GM18519 (cell line): Measurements from ENCODE around the gene COL16A1.

Experiments
- ATAC-seq: cut with Tn5 transposase; IDR thresholded peaks from one replicate; pipeline ENCODE4 v1.9.1; 2021; ENCODE audit warnings: mild to moderate bottlenecking, moderate library complexity; ENCODE audit not compliant: unreplicated experiment, low FRiP score

COL16A1 gene

DNA sequence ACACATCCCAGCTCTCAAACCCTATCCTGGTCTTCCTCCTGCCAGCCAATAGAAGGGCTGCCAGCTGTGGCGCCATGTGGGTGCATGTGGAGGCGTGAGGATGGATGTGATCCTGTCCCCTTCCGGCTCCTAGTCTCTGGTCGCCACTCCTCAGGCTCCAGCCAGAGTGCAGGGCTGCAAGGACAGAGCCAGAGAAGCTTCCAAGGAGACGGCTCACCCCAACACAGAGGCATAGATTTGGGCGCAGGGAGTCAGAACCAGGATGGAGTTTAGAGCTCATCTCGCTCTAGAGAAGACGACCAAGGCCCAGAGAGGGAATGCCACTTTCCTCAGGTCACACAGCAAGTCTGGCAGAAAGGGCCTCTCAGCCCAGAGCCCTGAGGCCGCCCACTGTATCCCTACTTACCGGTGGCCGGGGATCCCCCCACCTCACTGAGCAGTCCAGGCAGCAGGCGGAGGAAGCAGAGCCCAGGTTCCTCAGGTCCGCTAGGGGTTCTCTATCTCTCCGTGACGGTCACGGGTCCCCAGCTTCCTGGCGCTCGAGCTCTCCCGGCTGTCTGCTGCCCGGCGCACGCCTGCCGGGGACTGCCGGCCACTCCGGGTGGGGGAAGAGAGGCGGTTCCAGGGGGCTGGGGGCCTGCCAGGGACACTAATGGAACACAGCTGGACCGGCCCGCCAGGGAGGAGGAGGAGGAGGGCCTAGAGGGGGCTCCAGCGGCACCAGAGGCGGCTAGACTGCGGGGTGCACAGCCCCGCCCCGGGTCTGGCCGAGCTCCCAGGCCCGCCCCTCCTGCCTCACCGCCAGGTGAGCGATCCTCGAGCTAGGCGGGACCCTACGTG is at the start of gene COL16A1:
Gene COL16A1, minus strand, starts transcription at position 587 of the 840 bp plus-strand sequence. CDS start 1,824 bp downstream, outside the sequence.
- ATAC-seq = no peak

DNA sequence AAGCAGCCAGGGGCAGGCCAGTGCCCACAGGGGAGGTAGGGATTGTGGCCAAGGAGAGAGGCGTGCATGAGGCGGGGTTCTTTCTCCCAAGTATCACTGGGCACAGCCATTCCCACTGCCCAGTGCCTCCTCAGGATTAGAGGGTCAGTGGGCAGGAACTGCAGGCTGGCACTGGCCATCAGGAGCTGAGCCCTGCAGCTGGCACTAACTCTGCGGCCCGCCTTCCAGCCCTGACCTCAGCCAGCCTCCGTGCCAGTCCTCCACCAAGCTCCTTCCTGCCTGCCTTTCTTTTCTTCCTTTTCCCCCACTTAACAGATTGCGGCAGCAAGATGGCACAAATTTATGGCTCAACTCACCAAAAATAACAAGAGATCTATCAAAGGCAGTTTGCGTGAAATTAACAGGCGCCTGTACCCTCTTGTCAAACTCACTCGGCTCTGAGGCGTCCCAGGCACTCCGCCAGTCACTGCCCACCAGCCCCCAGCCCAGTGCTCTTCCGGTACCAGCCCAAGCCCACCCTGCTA is 49.2 kb upstream of the COL16A1 start:
- no peak for ATAC-seq

- ATAC-seq = no peak
These were observed 48.4 kb upstream of the COL16A1 start for GRCh38 chr1:31752258-31752657.

GRCh38 chr1:31751822-31752241 is 48.0 kb upstream of the COL16A1 start:
- ATAC-seq = no peak

DNA sequence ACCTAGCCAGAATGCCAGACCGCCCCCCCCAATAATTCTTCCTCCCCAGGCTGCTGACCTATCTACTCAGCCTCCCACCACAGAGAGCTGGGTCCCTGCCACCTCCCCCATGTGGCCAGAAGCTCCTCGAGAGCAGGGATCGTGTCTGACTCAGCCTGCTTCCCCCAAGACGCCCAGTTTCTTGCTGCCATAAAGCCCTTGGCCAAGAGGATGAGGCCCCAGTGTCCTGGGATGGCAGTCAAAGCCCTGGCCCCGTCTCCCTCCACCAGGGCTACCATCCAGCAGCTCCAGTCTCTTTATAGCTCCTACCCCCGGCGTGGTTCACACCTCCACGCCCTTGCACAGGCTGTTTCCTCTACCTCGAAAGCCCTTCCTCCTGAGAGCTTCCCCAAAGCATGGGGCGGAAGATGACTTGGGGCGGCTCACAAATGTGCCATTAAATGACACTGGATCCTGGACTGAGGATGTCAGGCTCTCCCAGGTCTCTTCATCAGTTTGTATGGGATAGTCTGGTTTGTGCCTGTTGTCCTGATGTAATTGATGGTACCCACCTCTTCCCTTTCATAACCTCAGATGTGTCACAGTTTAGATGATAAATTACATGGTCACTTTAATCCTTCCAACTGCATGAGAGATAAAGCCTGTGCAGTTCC is 47.2 kb upstream of the COL16A1 start:
- no peak for ATAC-seq

DNA sequence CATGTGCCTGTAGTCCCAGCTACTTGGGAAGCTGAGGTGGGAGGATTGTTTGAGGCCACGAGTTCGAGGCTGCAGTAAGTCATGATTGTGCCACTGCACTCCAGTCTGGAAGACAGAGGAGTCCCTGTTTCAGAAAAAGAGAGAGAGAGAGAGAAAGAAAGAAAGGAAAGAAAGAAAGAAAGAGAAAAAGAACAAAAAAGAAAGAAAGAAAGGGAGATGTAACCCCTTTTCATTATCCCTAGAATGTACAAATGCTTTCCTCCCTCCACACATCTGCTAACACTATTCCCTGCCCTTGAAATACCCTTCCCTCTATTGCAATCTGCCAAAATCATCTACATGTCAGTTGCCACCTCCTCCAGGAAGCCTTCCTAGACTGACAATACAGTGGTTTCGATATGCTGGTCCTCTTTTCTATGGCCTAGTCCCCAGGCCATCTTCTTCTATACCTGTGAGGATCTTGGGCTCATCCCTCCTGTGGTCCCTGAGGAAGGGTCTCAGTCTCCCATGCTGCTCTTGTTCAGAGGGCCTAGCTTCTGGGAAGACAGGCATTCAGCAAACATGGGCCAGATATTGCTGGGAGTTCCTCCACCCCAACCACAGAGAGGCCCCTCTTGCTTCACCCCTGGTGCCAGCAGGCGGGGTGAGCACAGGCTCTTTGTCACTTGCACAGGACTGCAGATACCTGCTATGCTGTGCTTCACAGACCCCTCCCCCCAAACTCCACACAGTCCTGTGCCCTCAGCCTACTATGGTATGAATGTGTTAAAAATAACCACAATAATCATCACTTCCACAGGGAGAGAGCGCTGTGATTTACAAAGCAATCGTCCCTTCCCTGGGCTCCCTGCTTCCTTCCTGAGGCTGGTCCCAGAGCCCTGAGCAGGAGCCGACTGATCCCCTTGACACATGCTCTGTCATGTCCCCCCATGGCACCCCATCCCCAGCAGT is 46.2 kb upstream of the COL16A1 start:
- ATAC-seq = no peak

DNA sequence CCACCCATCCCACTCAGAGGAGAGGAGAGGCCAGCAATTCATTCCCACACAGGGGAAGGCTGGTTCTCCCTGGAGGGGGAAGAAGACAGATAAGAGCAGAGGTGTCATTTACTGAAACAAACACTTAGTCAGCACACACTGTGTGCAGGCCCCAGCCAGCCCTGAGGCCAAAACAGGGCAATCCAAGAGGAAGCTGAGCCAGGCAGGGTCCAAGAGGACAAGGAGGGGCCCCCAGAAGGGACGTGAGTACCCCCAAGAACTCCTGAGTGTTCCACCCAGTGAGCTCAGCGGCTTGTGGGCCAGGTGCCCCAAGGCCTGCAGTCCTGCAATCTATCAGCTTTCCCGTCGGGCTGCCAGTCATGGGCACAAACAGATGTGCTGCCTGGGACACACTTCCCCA is 44.5 kb upstream of the COL16A1 start:
- no peak for ATAC-seq

GRCh38 chr1:31747304-31747703 is 43.5 kb upstream of the COL16A1 start:
- no peak for ATAC-seq

DNA sequence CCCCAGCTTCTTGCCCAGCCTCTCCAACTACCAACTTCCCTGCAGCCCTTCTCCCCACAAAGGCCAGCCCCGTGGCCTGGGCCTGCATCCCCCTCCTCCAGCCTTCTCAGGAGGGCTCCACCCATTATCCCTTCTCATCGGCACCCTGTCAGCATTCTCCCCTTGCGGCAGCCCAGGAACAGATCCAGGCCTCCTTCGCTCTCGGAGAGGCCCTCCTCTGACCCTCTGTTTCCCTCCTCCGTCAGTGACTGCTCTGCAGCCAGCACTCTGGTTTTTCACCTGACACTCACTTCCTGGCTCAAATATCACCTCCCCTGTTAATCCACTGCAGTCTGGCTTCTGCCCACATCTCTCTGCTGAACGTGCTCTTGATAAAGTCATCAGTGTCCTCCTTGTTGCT is 42.9 kb upstream of the COL16A1 start:
- no peak for ATAC-seq

- ATAC-seq = no peak
These were observed 42.3 kb upstream of the COL16A1 start for GRCh38 chr1:31745946-31746670.

- ATAC-seq = no peak
These were observed 41.5 kb upstream of the COL16A1 start for GRCh38 chr1:31745096-31745945.

GRCh38 chr1:31744165-31744888 is 40.5 kb upstream of the COL16A1 start:
- ATAC-seq = no peak

DNA sequence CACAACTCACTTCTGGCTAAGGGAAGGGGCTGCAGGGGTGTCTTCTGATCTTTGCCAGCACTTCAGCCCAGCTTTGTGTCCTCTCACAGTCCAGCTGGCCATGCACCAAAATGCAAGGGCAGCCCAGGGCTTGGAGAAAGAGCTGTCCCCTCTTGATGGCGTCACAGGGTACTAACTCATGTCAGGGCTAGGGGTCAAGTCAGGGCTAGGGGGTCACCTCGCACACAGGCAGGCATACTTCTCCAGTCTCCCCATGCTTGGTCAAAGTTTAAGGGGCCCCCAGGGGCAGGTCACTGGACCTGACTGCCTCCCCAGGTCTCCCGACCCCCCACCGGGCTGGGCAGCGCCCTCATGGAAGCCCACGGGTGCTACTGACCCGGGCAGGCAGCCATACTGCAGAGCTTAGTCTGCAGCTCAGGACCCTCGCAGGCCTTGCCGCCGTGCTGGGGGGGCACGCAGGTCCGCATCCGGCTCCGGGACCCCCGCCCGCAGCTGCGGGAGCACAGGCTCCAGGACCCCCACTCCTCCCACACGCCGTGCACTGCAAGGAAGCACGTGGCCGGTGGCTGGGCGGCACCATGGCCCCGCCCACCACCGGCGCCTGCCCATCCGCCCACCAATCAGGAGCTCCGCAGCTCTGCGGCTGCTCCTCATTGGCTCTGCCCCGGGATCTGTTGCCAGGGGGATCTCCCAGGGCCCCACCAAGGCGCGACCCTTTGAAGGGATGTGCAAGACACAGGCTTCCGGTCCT is 38.8 kb upstream of the COL16A1 start:
- ATAC-seq = no peak

DNA sequence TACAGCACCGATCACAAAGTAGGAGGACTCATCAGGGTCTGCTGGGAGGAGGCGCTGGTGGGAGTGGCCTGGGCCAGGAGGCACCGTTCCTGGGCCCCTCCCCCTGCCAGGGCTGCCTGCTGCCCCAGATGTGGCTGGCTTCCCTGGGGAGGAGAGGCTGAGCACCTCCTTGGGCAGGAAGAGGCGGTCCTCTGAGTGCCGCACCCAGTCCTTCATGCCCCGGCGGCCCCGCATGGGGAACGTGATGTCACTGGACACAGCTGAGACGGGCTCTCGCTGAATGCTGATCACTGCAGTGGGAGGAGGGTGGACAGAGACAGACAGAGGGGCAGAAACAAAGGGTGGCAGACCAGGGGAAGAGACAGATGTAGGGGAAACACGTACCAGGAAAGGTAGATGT is 35.5 kb upstream of the COL16A1 start:
- ATAC-seq = no peak

GRCh38 chr1:31736675-31737074 is 32.9 kb upstream of the COL16A1 start:
- no peak for ATAC-seq

GRCh38 chr1:31735571-31735970 is 31.8 kb upstream of the COL16A1 start:
- no peak for ATAC-seq

DNA sequence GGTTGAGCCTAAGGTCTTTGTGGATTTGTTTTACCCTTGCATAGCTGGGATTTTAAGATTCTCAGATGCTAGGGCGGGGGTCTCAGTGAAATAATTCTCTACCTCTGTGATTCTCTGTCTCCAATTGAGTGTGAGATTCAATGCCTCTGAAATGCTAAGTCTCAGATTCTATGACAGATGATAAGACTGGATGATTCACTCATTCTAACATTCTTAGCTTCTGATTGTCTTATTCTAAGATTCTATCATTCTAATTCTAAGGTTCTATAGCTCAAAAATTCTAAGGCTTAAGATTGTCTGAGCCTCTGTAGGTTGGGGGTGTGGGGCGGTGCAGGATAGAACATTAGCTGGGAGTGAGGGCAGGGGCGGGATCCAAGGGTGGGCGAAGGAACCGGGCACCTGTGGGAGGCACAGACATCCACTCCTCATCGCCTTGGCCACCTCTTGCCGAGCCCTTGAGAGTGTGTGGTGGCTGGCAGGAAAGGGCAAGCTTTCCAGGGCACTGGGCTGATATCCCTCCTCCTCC is 30.8 kb upstream of the COL16A1 start:
- no peak for ATAC-seq
